Erythroblast (primary cell): ENCODE measurements around the gene ZXDC.

Experiments used
- GATA1 ChIP-seq: IDR thresholded peaks from 2 replicates; pipeline ENCODE4 v1.6.1; 2011; ENCODE audit warnings: low read depth, mild to moderate bottlenecking, control low read depth, low read length, moderate library complexity
- POLR2A ChIP-seq: IDR thresholded peaks from 2 replicates; pipeline ENCODE4 v1.6.1; 2011; ENCODE audit warnings: mild to moderate bottlenecking, low read length

DNA sequence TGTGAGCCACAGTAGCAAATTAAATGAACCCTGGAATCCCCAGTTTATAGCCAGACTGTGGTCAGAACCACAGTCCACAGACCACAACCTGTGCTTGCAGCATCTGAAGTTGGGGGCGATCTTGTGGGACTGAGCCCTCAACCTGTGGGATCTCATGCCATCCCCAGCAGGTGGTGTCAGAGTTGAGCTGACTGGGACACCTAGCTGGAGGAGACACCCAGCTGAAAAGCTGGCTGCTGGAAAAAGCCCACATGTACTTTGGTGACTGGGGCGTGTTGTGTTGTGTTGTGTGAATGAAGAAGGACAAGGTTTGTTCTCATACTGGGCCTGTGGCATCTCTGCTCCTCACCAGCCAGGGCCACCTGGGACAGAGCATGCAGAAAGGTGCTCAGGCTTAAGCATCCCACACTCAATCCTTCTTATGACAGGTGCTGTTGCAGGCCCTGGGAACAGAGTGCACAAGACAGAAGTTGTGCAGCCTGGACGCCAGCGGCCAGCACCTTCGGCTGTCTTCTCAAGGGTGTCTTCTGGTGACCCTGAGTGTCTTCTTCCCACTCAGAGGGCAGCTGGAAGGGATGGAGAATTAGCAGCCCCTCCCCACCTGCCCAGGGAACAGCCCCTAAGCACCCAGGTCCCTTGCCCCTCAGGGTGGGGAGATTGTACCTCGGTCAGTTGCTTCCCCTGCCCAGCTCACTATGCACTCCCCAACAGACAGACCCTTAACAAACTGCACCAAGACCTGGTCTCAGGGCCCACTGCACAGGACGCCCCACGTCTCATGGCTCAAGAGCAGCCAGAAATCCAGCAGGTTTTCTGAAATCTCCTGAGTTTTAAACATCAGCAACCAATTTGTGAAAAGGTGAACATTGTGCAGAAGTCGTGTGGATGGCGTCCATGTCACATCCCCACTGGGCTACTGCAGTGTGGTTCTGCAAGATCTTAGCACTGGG lies 44.1 kb upstream of the ZXDC start:
- TF ChIP-seq POLR2A: no peak
- TF ChIP-seq GATA1: no peak
